Measurements from ENCODE around the gene DNAI2.

Gene DNAI2

GRCh38 chr17:74337834-74338500, 63.9 kb downstream of the DNAI2 start:
- TF ChIP-seq TCF12 (IDR thresholded peaks at IDR 0.05; ENCODE audit: low read depth) (no peak), TAF1 (IDR thresholded peaks at IDR 0.05; ENCODE audit: low read depth) (no peak), REST (IDR thresholded peaks at IDR 0.05; ENCODE audit: low read depth) (no peak), CEBPB (IDR thresholded peaks at IDR 0.05) (no peak), NFIC (IDR thresholded peaks at IDR 0.05) (no peak), MAX (IDR thresholded peaks at IDR 0.05) (no peak), EP300 (IDR thresholded peaks at IDR 0.05; ENCODE audit: borderline replicate concordance) (no peak), RAD21 (IDR thresholded peaks at IDR 0.05; ENCODE audit: low read depth) (no peak), CREB1 (IDR thresholded peaks at IDR 0.05; ENCODE audit: low read depth) (no peak), ZBTB7A (IDR thresholded peaks at IDR 0.05; ENCODE audit: low read depth) (no peak), TEAD4 (IDR thresholded peaks at IDR 0.05) (no peak), FOXM1 (IDR thresholded peaks at IDR 0.05; ENCODE audit: borderline replicate concordance, low read depth) (no peak), USF1 (IDR thresholded peaks at IDR 0.05) (no peak), YY1 (IDR thresholded peaks at IDR 0.05; ENCODE audit: low read depth) (no peak)

- TF ChIP-seq RAD21 (IDR thresholded peaks at IDR 0.05; ENCODE audit: low read depth), result no peak
- no peak for TF ChIP-seq TAF1 (IDR thresholded peaks at IDR 0.05; ENCODE audit: low read depth)
- no peak for TF ChIP-seq TEAD4 (IDR thresholded peaks at IDR 0.05)
These were observed 65.6 kb downstream of the DNAI2 start for GRCh38 chr17:74339537-74340195.

GRCh38 chr17:74340470-74341023, 66.5 kb downstream of the DNAI2 start:
- TF ChIP-seq CEBPB (IDR thresholded peaks at IDR 0.05) (no peak), EGR1 (IDR thresholded peaks at IDR 0.05) (no peak), USF1 (IDR thresholded peaks at IDR 0.05) (no peak), MAX (IDR thresholded peaks at IDR 0.05) (no peak), FOXM1 (IDR thresholded peaks at IDR 0.05; ENCODE audit: borderline replicate concordance, low read depth) (no peak), TCF12 (IDR thresholded peaks at IDR 0.05; ENCODE audit: low read depth) (no peak), TEAD4 (IDR thresholded peaks at IDR 0.05) (no peak), REST (IDR thresholded peaks at IDR 0.05; ENCODE audit: low read depth) (no peak), EP300 (IDR thresholded peaks at IDR 0.05; ENCODE audit: borderline replicate concordance) (no peak), RAD21 (IDR thresholded peaks at IDR 0.05; ENCODE audit: low read depth) (no peak), YY1 (IDR thresholded peaks at IDR 0.05; ENCODE audit: low read depth) (no peak), NFIC (IDR thresholded peaks at IDR 0.05) (no peak), CREB1 (IDR thresholded peaks at IDR 0.05; ENCODE audit: low read depth) (no peak), TAF1 (IDR thresholded peaks at IDR 0.05; ENCODE audit: low read depth) (no peak), ZBTB7A (IDR thresholded peaks at IDR 0.05; ENCODE audit: low read depth) (no peak)

- TF ChIP-seq TAF1 (IDR thresholded peaks at IDR 0.05; ENCODE audit: low read depth) (no peak), CEBPB (IDR thresholded peaks at IDR 0.05) (no peak), NFIC (IDR thresholded peaks at IDR 0.05) (no peak), TCF12 (IDR thresholded peaks at IDR 0.05; ENCODE audit: low read depth) (no peak), EGR1 (IDR thresholded peaks at IDR 0.05) (no peak), RAD21 (IDR thresholded peaks at IDR 0.05; ENCODE audit: low read depth) (no peak), YY1 (IDR thresholded peaks at IDR 0.05; ENCODE audit: low read depth) (no peak)
These were observed 68.2 kb downstream of the DNAI2 start for GRCh38 chr17:74342224-74342623.

- TF ChIP-seq TAF1 (IDR thresholded peaks at IDR 0.05; ENCODE audit: low read depth) (no peak), CEBPB (IDR thresholded peaks at IDR 0.05) (no peak), FOXM1 (IDR thresholded peaks at IDR 0.05; ENCODE audit: borderline replicate concordance, low read depth) (no peak), YY1 (IDR thresholded peaks at IDR 0.05; ENCODE audit: low read depth) (no peak), ZBTB7A (IDR thresholded peaks at IDR 0.05; ENCODE audit: low read depth) (no peak), REST (IDR thresholded peaks at IDR 0.05; ENCODE audit: low read depth) (no peak), NFIC (IDR thresholded peaks at IDR 0.05) (no peak), RAD21 (IDR thresholded peaks at IDR 0.05; ENCODE audit: low read depth) (no peak), EP300 (IDR thresholded peaks at IDR 0.05; ENCODE audit: borderline replicate concordance) (no peak), USF1 (IDR thresholded peaks at IDR 0.05) (no peak), EGR1 (IDR thresholded peaks at IDR 0.05) (no peak)
These were observed 69.1 kb downstream of the DNAI2 start for GRCh38 chr17:74343121-74343520.

Measured in Ishikawa (cell line).